Activated gamma-delta T cell treated with anti-CD3 and anti-CD28 coated beads, Interleukin-2, amount 50 U/mL, for 16 hours (primary cell): ENCODE data around the gene KIFAP3.
"Not testable (repeated sequence)": the region's sequence is repeated elsewhere in the genome, so short reads cannot be mapped to it uniquely, and the experiment has no call there.

Source experiments
- DNase-seq: peaks from one replicate; pipeline ENCODE4 v3.0.0-alpha.2; 2020; ENCODE audit warnings: low read depth

KIFAP3 gene

GRCh38 chr1:170074250-170075157 lies at the start of gene KIFAP3:
Gene KIFAP3, minus strand, starts transcription at chr1:170074695. Its CDS starts 228 bp downstream, at chr1:170074467.
- peak; percentile 89 for DNase-seq

- DNase-seq: no peak
These were observed 47.9 kb upstream of the KIFAP3 start for GRCh38 chr1:170122366-170122765.

GRCh38 chr1:170114906-170115305 lies 40.4 kb upstream of the KIFAP3 start:
- DNase-seq: no peak

- not testable (repeated sequence) for DNase-seq
These were observed 38.6 kb upstream of the KIFAP3 start for GRCh38 chr1:170113140-170113539.

GRCh38 chr1:170097449-170097948 lies 23.0 kb upstream of the KIFAP3 start:
- DNase-seq: no peak

- DNase-seq: no peak
These were observed 22.4 kb upstream of the KIFAP3 start for GRCh38 chr1:170096806-170097340.

- DNase-seq: no peak
These were observed 21.7 kb upstream of the KIFAP3 start for GRCh38 chr1:170095976-170096748.

GRCh38 chr1:170094697-170095616 lies 20.5 kb upstream of the KIFAP3 start:
- not testable (repeated sequence) for DNase-seq

GRCh38 chr1:170086399-170087032 lies 12.0 kb upstream of the KIFAP3 start:
- DNase-seq: no peak

- no peak for DNase-seq
These were observed 10.6 kb upstream of the KIFAP3 start for GRCh38 chr1:170085091-170085490.

- DNase-seq: no peak
These were observed 4.2 kb upstream of the KIFAP3 start for GRCh38 chr1:170078610-170079189.

GRCh38 chr1:170077926-170078325 lies 3.4 kb upstream of the KIFAP3 start:
- DNase-seq: no peak

GRCh38 chr1:170076952-170077351 lies 2.5 kb upstream of the KIFAP3 start:
- DNase-seq: not testable (repeated sequence)

- DNase-seq: no peak
These were observed 1.7 kb upstream of the KIFAP3 start for GRCh38 chr1:170076199-170076598.

GRCh38 chr1:170075186-170075585 lies 691 bp upstream of the KIFAP3 start:
- no peak for DNase-seq

- DNase-seq: no peak
These were observed 624 bp downstream of the KIFAP3 start for GRCh38 chr1:170073893-170074249.

- no peak for DNase-seq
These were observed 3.1 kb downstream of the KIFAP3 start for GRCh38 chr1:170071378-170071777.

GRCh38 chr1:170068923-170069322 lies 5.6 kb downstream of the KIFAP3 start:
- no peak for DNase-seq

GRCh38 chr1:170067253-170067819 lies 7.2 kb downstream of the KIFAP3 start:
- no peak for DNase-seq

GRCh38 chr1:170064821-170065220 lies 9.7 kb downstream of the KIFAP3 start:
- no peak for DNase-seq
